ENCODE measurements around the gene SLC49A3. TPM values are rescaled to one million over a fixed set of nuclear protein-coding genes. Genes with fewer than 3 reads are reported as not detected.
"Not testable (repeated sequence)": the region's sequence is repeated elsewhere in the genome, so short reads cannot be mapped to it uniquely, and the experiment has no call there.

The SLC49A3 gene
- total and polyA plus RNA-seq, 2 of the 13 experiments (the other 11 are each of a cell fraction or from before 2014, with no cell fraction given): 0.07 to 0.17 TPM

- H3K36me3 ChIP-seq (replicated peaks in 1 of 2; ENCODE audit: control insufficient read depth in 1 of 2, insufficient read depth in 2 of 2, low read length in 2 of 2); DNase-seq (ENCODE audit: low spot score); intact Hi-C loops (cut with micrococcal nuclease; ENCODE audit: unreplicated experiment); BruUV-seq (replicated peaks); H3K27ac ChIP-seq (ENCODE audit: extremely low read length, insufficient read depth, low read length); CTCF ChIA-PET (ENCODE audit: low intra/inter-chr PET ratio, low total read pairs); H2AFZ ChIP-seq (ENCODE audit: low read length); H3K4me2 ChIP-seq (ENCODE audit: low read depth, low read length); H3K4me3 ChIP-seq (replicated peaks in 1 of 3; ENCODE audit: insufficient read depth in 1 of 3, low read depth in 2 of 3, low read length in 3 of 3); H4K20me1 ChIP-seq (ENCODE audit: insufficient read depth, low read length); H3K4me1 ChIP-seq (ENCODE audit: insufficient read depth, low read length); ATAC-seq; H3K9ac ChIP-seq (ENCODE audit: insufficient read depth, low read depth, low read length); H3K9me3 ChIP-seq (ENCODE audit: low read length); in situ Hi-C loops (cut with HindIII; ENCODE audit: extremely low pct_ligation_motif_present, low pct_unique_long_range_greater_than_20kb); POLR2A ChIA-PET; FAIRE-seq; H3K79me2 ChIP-seq (ENCODE audit: insufficient read depth, low read length): not testable (repeated sequence)
- peaks cover 7 to 50% of the 10 kb centered on the region in 2 experiments; a peak in 4 of 5 replicates for H3K27me3 ChIP-seq (ENCODE audit: control insufficient read depth in 1 of 2, insufficient read depth in 2 of 2, low read length in 2 of 2)
- WGBS (ENCODE audit: low lambda C conversion rate): 50% methylated on average over 43 of the region's 46 CpGs
Observed at GRCh38 chr4:635066-635835, 53.7 kb downstream of the SLC49A3 start.

- ATAC-seq: no peak
Observed at GRCh38 chr4:634599-634985, 54.4 kb downstream of the SLC49A3 start.

More at GRCh38 chr4:634599-634985, 54.4 kb downstream of the SLC49A3 start:
- in situ Hi-C loops (cut with HindIII; ENCODE audit: extremely low pct_ligation_motif_present, low pct_unique_long_range_greater_than_20kb) (no loop called here), intact Hi-C loops (cut with micrococcal nuclease; ENCODE audit: unreplicated experiment) (no loop called here)
- no peaks in the 10 kb centered on the region for H3K9me3 ChIP-seq (ENCODE audit: low read length)
- H3K27me3 ChIP-seq (ENCODE audit: control insufficient read depth in 1 of 2, insufficient read depth in 2 of 2, low read length in 2 of 2): peaks cover 10 to 56% of the 10 kb centered on the region in 2 experiments; a peak in 4 of 5 replicates
- ChIA-PET CTCF (ENCODE audit: low intra/inter-chr PET ratio, low total read pairs) (no interaction called here), POLR2A (no interaction called here)
- no peaks in the 10 kb centered on the region for H3K79me2 ChIP-seq (ENCODE audit: insufficient read depth, low read length)
- no peak for FAIRE-seq
- peaks cover 8% of the 10 kb centered on the region for H3K4me1 ChIP-seq (ENCODE audit: insufficient read depth, low read length)
- H3K36me3 ChIP-seq (replicated peaks in 1 of 2; ENCODE audit: control insufficient read depth in 1 of 2, insufficient read depth in 2 of 2, low read length in 2 of 2): no peaks in the 10 kb centered on the region
- TF ChIP-seq GATAD2A (CRISPR knock-in tag; IDR thresholded peaks at IDR 0.05) (no peak), KAT8 (CRISPR knock-in tag; IDR thresholded peaks at IDR 0.05) (no peak), SIX4 (CRISPR knock-in tag; IDR thresholded peaks at IDR 0.05) (no peak), MLXIP (CRISPR knock-in tag; IDR thresholded peaks at IDR 0.05; ENCODE audit: borderline replicate concordance) (no peak)
- H4K20me1 ChIP-seq (ENCODE audit: insufficient read depth, low read length): no peaks in the 10 kb centered on the region
- H3K4me2 ChIP-seq (ENCODE audit: low read depth, low read length): no peak overlapping the region
- H3K27ac ChIP-seq (ENCODE audit: extremely low read length, insufficient read depth, low read length): no peak overlapping the region
- H3K9ac ChIP-seq (ENCODE audit: insufficient read depth, low read depth, low read length): no peak overlapping the region
- no peak overlapping the region for H3K4me3 ChIP-seq (replicated peaks in 1 of 3; ENCODE audit: insufficient read depth in 1 of 3, low read depth in 2 of 3, low read length in 3 of 3)
- no peak overlapping the region for H2AFZ ChIP-seq (ENCODE audit: low read length)
- no peak for DNase-seq (ENCODE audit: low spot score)
- WGBS (ENCODE audit: low lambda C conversion rate): 44% methylated on average over 19 of the region's 23 CpGs
- BruUV-seq (replicated peaks): no TSS peak
